ENCODE data around the gene CAMKV.

The CAMKV gene

GRCh38 chr3:49844464-49845183, 25.1 kb downstream of the CAMKV start:
- TF ChIP-seq CTCF (IDR thresholded peaks at IDR 0.05; ENCODE audit: low read depth, low read length) = no peak
- no peak for DNase-seq (ENCODE audit: extremely low read depth, low read depth)

- DNase-seq (ENCODE audit: extremely low read depth, low read depth) = no peak
- TF ChIP-seq CTCF (IDR thresholded peaks at IDR 0.05; ENCODE audit: low read depth, low read length) = no peak
Observed at GRCh38 chr3:49842843-49843517, 26.7 kb downstream of the CAMKV start.

- TF ChIP-seq CTCF (IDR thresholded peaks at IDR 0.05; ENCODE audit: low read depth, low read length) = no peak
- no peak for DNase-seq (ENCODE audit: extremely low read depth, low read depth)
Observed at GRCh38 chr3:49841806-49842205, 27.9 kb downstream of the CAMKV start.

GRCh38 chr3:49841126-49841696, 28.5 kb downstream of the CAMKV start:
- peak; percentile 39 for TF ChIP-seq CTCF (IDR thresholded peaks at IDR 0.05; ENCODE audit: low read depth, low read length)
- no peak for DNase-seq (ENCODE audit: extremely low read depth, low read depth)

- DNase-seq (ENCODE audit: extremely low read depth, low read depth) = no peak
- no peak for TF ChIP-seq CTCF (IDR thresholded peaks at IDR 0.05; ENCODE audit: low read depth, low read length)
Observed at GRCh38 chr3:49840388-49840787, 29.3 kb downstream of the CAMKV start.

GRCh38 chr3:49839193-49839809, 30.4 kb downstream of the CAMKV start:
- peak; percentile 61 for DNase-seq (ENCODE audit: extremely low read depth, low read depth)
- TF ChIP-seq CTCF (IDR thresholded peaks at IDR 0.05; ENCODE audit: low read depth, low read length) = peak; percentile 87

GRCh38 chr3:49831341-49831740, 38.4 kb downstream of the CAMKV start:
- TF ChIP-seq CTCF (IDR thresholded peaks at IDR 0.05; ENCODE audit: low read depth, low read length) = no peak
- no peak for DNase-seq (ENCODE audit: extremely low read depth, low read depth)

Measured in AG09319 (cell line).